Measurements from ENCODE around the gene KCNQ1OT1.
A peak's percentile ranks its signal among the peaks of the same experiment; 100 is the strongest.

KCNQ1OT1 gene

DNA sequence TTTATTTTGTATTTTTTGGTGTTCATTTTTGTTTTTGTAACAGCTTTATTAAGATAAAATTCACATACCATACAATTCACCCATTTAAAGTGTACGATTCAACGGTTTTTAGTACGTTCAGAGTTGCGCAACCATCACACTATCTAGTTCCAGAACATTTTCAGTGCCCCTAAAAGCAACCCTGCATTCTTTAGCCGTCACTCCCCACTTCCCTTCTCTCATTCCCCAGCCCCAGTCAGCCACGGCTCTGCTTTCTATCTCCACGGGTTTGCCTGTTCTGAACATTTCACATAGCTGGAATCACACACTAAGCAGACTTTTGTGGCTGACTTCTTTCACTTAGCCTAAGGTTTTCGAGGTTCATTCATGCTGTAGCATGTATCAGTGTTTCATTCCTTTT is 9.6 kb upstream of the KCNQ1OT1 start:
- H2AFZ ChIP-seq (ENCODE audit: low read depth, low read length): no peak overlapping the region
- no peak overlapping the region for H3K4me3 ChIP-seq (ENCODE audit: low read length)
- no peaks in the 10 kb centered on the region for H3K9me3 ChIP-seq (ENCODE audit: low read length)
- H3K27me3 ChIP-seq (ENCODE audit: insufficient read depth, low read length): peaks cover 8% of the 10 kb centered on the region
- H3K4me1 ChIP-seq (ENCODE audit: insufficient read depth, low read length): no peaks in the 10 kb centered on the region
- H3K36me3 ChIP-seq (ENCODE audit: insufficient read depth, low read length): no peaks in the 10 kb centered on the region

DNA sequence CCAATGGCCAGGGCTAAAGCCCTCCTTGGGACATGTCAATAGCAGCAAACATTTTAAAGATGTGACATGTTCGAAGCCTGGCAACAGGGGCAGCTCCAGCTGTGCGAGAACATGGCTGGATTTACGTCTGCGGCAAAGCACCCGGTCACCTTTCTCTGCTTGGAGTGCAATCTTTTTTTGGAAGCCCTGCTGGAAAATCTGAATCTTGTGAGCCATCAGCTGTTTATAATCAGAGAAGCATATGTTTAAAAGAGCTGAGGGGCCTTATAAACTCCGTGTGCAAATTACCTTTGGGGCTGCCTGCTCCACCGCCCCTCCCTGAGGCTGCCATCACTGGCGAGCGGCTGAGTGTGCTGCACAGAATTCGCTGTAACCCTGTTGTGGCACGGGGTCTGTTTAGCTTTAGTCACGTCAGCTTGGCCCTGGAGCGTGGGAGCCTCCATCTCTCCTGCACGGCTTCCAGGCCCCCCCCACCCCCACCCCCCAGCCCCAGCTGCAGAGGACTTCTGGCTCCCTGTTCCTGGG is 9.0 kb upstream of the KCNQ1OT1 start:
- Histone ChIP-seq H2AFZ (ENCODE audit: low read depth, low read length) (no peak overlapping the region), H3K36me3 (ENCODE audit: insufficient read depth, low read length) (no peaks in the 10 kb centered on the region), H3K9me3 (ENCODE audit: low read length) (no peaks in the 10 kb centered on the region), H3K4me3 (ENCODE audit: low read length) (no peak overlapping the region), H3K27me3 (ENCODE audit: insufficient read depth, low read length) (peaks cover 2% of the 10 kb centered on the region), H3K4me1 (ENCODE audit: insufficient read depth, low read length) (no peaks in the 10 kb centered on the region)

DNA sequence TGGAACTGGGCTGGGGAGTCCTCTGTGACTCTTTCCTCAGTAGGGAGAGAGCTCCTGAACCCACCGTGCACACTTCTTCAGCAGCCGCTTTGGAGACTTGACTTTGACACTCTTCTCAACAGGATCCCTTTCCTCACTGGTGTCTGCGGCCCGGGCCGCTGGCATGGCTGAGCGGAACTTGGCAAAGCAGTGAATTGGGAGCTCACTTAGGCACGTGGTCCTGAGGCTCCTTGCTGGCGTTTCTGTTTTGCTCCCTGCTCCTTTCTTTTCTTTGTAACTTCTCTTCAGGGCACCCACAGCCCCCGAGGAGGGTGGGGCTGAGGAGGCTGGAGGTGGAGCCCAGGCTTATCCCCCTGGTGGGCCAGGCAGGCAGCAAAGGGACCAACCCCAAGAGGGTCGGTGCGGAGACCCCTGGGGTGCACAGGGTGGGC is 8.4 kb upstream of the KCNQ1OT1 start:
- no peak overlapping the region for H2AFZ ChIP-seq (ENCODE audit: low read depth, low read length)
- H3K4me3 ChIP-seq (ENCODE audit: low read length): no peak overlapping the region
- peaks cover 5% of the 10 kb centered on the region for H3K4me1 ChIP-seq (ENCODE audit: insufficient read depth, low read length)
- no peaks in the 10 kb centered on the region for H3K36me3 ChIP-seq (ENCODE audit: insufficient read depth, low read length)
- peaks cover 2% of the 10 kb centered on the region for H3K27me3 ChIP-seq (ENCODE audit: insufficient read depth, low read length)
- no peaks in the 10 kb centered on the region for H3K9me3 ChIP-seq (ENCODE audit: low read length)

DNA sequence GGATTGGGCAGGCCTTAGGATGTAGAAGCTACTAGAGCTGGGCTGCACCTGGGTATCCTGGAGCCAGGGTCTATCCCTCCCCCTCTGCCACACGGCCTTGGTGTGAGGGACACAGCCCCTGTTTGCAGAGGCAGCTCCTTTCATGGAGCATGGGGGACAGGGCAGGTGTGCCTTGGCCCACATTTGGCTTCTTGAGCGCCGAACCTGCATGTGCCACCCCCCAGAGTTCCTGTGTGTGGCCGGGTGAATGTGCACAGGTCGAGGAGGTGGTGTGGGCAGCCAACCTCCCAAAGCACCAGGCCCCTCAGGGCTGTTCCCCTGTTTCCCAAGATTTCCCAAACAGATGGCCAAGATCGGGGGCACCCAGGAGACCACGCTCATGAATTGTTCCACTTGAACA is 7.9 kb upstream of the KCNQ1OT1 start:
- Histone ChIP-seq H3K4me3 (ENCODE audit: low read length) (no peak overlapping the region), H3K9me3 (ENCODE audit: low read length) (no peaks in the 10 kb centered on the region), H3K4me1 (ENCODE audit: insufficient read depth, low read length) (peaks cover 7% of the 10 kb centered on the region), H3K27me3 (ENCODE audit: insufficient read depth, low read length) (peaks cover 2% of the 10 kb centered on the region), H3K36me3 (ENCODE audit: insufficient read depth, low read length) (no peaks in the 10 kb centered on the region), H2AFZ (ENCODE audit: low read depth, low read length) (no peak overlapping the region)

DNA sequence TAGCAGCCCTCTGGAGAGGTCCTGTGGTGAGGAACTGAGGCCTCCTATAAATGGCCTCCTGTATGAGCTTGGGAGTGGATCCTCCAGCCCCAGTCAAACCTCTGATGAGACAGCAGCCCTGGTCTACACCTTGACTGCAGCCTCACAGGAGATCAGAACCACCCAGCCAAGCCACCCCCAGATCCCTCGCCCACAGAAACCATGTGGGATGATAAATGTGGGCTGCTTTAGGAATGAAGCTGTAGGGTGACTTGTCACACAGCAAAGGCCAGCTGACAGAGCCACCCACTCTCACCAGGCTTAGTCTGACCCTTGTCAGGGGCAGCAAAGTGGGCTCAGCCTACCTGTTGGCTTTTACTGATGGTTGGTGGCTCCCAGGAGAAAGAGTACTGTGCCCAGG is 6.5 kb upstream of the KCNQ1OT1 start:
- H2AFZ ChIP-seq (ENCODE audit: low read depth, low read length): no peak overlapping the region
- no peaks in the 10 kb centered on the region for H3K9me3 ChIP-seq (ENCODE audit: low read length)
- peaks cover 2% of the 10 kb centered on the region for H3K27me3 ChIP-seq (ENCODE audit: insufficient read depth, low read length)
- peaks cover 9% of the 10 kb centered on the region for H3K4me1 ChIP-seq (ENCODE audit: insufficient read depth, low read length)
- H3K4me3 ChIP-seq (ENCODE audit: low read length): no peak overlapping the region
- no peaks in the 10 kb centered on the region for H3K36me3 ChIP-seq (ENCODE audit: insufficient read depth, low read length)

DNA sequence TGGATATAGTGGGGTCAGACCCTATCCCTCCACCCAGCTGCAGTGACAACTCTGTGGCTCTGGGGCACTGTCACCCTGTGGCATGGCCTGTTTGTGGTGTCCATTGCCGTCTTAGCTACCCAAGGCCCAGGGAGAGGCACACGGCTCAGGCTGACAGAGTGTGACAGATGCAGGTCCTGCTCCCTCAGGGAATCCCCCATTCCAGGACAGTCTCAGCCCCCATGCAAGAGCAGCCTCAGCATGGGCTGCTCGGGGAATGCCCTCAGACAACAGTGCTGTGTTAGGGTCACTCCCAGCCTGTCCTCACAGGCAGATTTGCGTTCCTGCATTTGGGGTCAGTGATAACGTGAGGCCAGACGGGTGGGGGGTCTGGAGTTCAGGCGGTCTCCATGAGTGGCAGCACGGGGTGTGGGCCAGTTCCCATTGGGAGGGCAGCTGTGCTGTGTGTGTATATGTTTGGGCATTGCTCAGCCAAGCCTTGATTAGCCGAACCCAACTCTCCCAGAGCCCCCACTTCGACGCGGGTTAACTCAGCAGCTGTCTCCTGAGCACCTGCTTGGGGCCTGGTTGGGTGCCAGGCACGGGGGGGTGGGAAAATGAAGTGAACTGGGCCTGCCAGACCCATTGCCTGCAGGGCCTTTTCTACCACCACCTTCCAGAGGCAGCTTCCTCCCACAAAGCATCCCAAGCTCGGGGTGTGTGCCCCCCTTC is 5.3 kb upstream of the KCNQ1OT1 start:
- Histone ChIP-seq H3K27me3 (ENCODE audit: insufficient read depth, low read length) (peaks cover 2% of the 10 kb centered on the region), H3K4me1 (ENCODE audit: insufficient read depth, low read length) (peaks cover 16% of the 10 kb centered on the region), H3K36me3 (ENCODE audit: insufficient read depth, low read length) (no peaks in the 10 kb centered on the region), H3K9me3 (ENCODE audit: low read length) (no peaks in the 10 kb centered on the region), H2AFZ (ENCODE audit: low read depth, low read length) (no peak overlapping the region), H3K4me3 (ENCODE audit: low read length) (no peak overlapping the region)

DNA sequence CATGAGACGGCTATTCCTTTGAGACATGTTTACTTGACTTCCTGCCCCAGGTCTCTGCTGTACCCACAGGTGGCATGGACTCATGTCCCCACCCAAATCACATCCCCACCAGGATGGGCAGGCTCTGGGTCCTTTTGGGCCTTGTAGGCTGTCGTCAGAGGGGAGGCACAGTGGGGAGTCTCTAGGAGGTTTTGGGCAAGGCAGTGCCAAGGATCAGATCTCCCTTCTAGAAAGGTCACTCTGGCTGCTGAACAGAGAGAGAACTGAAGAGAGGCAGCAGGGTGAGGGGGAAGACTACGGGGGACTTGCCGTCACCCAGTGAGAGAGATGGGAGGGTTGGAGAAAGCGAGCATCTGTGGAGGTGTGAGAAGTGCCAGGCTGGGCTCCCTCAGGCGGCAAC is 4.6 kb upstream of the KCNQ1OT1 start:
- Histone ChIP-seq H3K4me1 (ENCODE audit: insufficient read depth, low read length) (peaks cover 16% of the 10 kb centered on the region), H3K4me3 (ENCODE audit: low read length) (no peak overlapping the region)

DNA sequence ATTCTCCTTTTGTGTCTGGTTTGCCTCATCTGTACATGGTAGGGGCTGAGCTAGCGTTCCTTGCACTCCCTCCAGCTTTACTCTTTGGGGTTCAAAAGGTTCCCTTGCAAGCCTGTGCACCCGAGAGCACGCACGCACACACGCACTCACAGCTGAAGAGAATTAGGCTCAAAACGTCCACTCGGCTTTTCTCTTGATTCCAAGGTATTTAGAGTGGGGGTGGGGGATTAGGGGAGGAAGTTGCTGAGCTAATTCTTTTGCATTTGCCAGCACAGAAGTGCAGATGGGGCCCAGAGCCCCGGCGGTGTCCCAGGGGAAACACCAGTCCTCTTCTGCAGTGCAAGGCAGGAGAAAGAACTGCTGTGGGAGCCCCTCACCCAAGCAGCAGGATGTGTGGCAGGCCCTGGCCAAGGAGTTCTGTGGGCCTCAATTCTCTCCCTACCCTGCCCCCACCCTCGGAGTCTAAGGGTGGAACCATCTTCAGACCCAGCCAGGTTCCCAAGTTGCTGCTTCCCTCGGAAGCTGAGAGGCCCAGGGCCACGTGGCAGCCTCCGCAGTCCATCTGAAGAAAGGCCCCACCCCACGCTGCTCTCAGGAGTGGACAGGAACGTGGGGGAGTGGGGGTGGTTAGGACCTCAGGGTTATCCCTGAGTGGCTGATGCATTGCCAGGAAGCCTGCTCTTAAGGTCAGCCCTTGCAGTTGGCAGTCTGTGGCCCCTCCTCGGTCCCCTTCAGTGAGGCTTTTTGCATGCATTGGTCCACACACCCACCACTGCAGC is 3.8 kb upstream of the KCNQ1OT1 start:
- H3K27me3 ChIP-seq (ENCODE audit: insufficient read depth, low read length): peaks cover 2% of the 10 kb centered on the region
- no peak overlapping the region for H3K4me3 ChIP-seq (ENCODE audit: low read length)
- peaks cover 16% of the 10 kb centered on the region for H3K4me1 ChIP-seq (ENCODE audit: insufficient read depth, low read length)
- H3K9me3 ChIP-seq (ENCODE audit: low read length): no peaks in the 10 kb centered on the region
- no peaks in the 10 kb centered on the region for H3K36me3 ChIP-seq (ENCODE audit: insufficient read depth, low read length)
- no peak overlapping the region for H2AFZ ChIP-seq (ENCODE audit: low read depth, low read length)

More for the DNA sequence above, 4.6 kb upstream of the KCNQ1OT1 start:
- Histone ChIP-seq H3K27me3 (ENCODE audit: insufficient read depth, low read length) (peaks cover 2% of the 10 kb centered on the region), H3K36me3 (ENCODE audit: insufficient read depth, low read length) (no peaks in the 10 kb centered on the region), H3K9me3 (ENCODE audit: low read length) (no peaks in the 10 kb centered on the region), H2AFZ (ENCODE audit: low read depth, low read length) (no peak overlapping the region)

DNA sequence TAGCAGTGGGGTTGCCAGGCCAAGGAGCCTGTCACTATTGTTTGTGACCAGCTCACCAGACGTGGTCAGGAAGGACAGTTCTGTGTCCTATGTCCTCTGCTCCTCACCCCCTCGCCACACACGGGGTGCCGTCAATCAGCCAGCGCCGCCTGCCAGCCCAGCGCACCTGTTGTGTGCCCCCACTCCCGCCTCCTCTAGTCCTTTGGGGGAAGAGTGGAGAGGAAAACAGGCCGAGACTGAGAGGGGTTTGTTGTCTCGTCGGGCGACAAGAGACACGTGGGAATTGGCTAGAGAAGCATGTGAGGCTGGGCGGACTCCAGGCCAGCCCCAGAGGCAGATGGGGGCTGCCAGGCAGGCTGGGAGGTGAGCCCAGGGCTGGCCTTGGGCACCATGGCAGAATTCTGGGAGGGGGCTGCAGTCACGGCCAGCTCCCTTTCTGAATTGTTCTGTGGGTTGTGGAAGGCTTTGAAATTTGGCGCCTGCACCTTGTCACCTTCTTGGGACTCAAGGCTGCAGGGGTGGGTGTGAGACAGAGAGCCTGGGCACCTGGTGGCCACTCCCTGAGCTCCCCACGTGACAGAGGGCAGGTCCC is 3.1 kb upstream of the KCNQ1OT1 start:
- H3K9me3 ChIP-seq (ENCODE audit: low read length): no peaks in the 10 kb centered on the region
- H3K4me1 ChIP-seq (ENCODE audit: insufficient read depth, low read length): peaks cover 17% of the 10 kb centered on the region
- no peaks in the 10 kb centered on the region for H3K36me3 ChIP-seq (ENCODE audit: insufficient read depth, low read length)
- H2AFZ ChIP-seq (ENCODE audit: low read depth, low read length): no peak overlapping the region
- peaks cover 2% of the 10 kb centered on the region for H3K27me3 ChIP-seq (ENCODE audit: insufficient read depth, low read length)
- no peak overlapping the region for H3K4me3 ChIP-seq (ENCODE audit: low read length)

DNA sequence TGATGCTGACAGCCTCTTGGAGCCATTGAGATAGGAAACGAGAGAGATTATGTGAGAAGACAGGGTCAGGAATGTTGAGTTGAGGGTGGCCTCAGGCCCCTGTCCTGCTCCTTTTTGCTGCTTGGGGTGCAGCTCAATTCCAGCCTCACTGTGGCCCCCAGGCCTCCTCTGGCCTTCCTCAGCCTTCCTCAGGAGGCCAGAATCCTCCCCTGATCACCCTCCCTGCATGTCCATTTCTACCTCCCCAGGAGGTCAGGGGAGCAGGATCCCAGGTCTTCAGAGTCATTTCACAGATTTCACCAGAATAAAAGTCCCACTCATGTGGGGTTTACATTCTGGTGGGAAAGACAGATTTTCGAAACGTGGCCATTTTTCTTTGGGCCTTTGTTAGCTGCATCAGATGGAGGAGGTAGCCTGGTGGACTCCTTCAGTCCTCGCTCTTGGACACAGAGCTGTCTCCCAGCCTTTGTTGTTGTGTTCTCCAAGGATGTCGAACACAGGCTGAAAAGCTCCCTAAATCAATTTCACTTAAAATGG is 2.2 kb upstream of the KCNQ1OT1 start:
- H3K27me3 ChIP-seq (ENCODE audit: insufficient read depth, low read length): peaks cover 2% of the 10 kb centered on the region
- no peaks in the 10 kb centered on the region for H3K36me3 ChIP-seq (ENCODE audit: insufficient read depth, low read length)
- H3K4me3 ChIP-seq (ENCODE audit: low read length): no peak overlapping the region
- H2AFZ ChIP-seq (ENCODE audit: low read depth, low read length): no peak overlapping the region
- peaks cover 26% of the 10 kb centered on the region for H3K4me1 ChIP-seq (ENCODE audit: insufficient read depth, low read length)
- no peaks in the 10 kb centered on the region for H3K9me3 ChIP-seq (ENCODE audit: low read length)

DNA sequence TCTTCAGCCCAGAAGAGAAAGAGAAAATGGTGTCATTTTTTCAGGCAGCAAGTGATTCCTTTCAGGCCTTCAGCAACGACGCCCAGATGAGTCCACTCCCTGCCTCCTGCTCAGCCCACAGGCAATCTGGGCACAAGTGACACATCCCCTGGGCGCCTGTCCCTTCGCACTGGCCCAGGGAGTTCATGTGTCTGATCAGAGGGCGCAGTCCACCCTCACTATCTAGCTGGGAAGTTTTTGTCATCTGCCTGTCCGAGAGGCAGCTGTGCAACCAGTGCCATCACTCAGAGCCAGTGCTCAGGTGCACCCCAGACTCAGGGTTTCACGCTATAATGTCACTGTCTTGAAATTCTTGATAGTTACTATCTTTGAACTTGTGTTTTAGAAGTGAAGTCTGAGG is 1.4 kb upstream of the KCNQ1OT1 start:
- Histone ChIP-seq H3K27me3 (ENCODE audit: insufficient read depth, low read length) (no peaks in the 10 kb centered on the region), H3K4me1 (ENCODE audit: insufficient read depth, low read length) (peaks cover 30% of the 10 kb centered on the region), H3K4me3 (ENCODE audit: low read length) (peak overlapping the region; percentile 74), H3K36me3 (ENCODE audit: insufficient read depth, low read length) (no peaks in the 10 kb centered on the region), H3K9me3 (ENCODE audit: low read length) (no peaks in the 10 kb centered on the region), H2AFZ (ENCODE audit: low read depth, low read length) (no peak overlapping the region)

DNA sequence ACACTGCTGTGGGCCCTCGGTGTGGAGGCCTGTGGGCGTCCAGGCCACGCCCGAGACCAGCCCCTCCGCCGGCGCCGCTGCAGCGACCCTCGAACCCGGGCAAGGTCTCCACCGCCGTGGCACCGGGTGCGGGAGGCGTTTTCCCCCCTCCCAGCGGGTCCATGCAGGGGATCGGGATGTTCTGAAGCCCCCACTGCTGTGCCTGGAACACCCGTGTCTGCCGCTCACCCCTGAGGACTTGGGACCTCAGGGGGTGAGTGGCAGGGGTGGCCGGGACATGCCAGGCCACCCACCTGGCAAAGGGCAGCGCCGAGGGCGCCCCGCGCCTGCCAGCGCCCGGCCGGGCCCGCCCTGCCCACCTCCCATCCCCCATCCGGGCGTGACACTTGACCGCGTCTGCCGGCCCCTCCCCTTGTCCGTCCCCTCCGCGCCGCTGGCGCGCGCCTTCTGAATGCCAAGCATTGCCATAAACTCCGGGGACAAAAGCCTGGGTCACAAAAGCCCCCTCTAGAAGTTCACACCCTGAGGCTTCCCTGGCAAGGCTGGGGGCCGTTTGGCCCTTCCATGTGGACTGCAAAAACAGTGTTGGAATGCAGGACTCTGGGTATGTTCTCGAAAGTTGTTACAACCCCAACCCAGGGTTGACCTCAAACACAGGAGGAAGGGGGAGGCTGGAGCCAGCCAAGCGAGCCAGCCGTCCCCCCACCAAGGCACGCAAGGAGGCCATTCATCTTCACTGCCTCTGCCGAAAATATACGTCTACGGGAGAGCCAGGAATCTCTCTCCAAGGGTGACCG is 819 bp upstream of the KCNQ1OT1 start:
- Histone ChIP-seq H3K36me3 (ENCODE audit: insufficient read depth, low read length) (no peaks in the 10 kb centered on the region), H3K4me1 (ENCODE audit: insufficient read depth, low read length) (peaks cover 30% of the 10 kb centered on the region), H3K27me3 (ENCODE audit: insufficient read depth, low read length) (no peaks in the 10 kb centered on the region), H3K9me3 (ENCODE audit: low read length) (no peaks in the 10 kb centered on the region), H3K4me3 (ENCODE audit: low read length) (peak overlapping the region; percentile 74), H2AFZ (ENCODE audit: low read depth, low read length) (peak overlapping the region; percentile 40)
